Gastrocnemius medialis (tissue), 4 donors: ENCODE results near the gene PLA2G12B.

Experiments
- CTCF ChIP-seq, 5 experiments: fragments of 450-650 bp in 3 of 5; fragments of 200-600 bp in 2 of 5; sonication (generic) in 2 of 5; IDR thresholded peaks in 4 of 5; conservative IDR thresholded peaks in 1 of 5; 1 replicate in 4 of 5; 2 replicates in 1 of 5; pipeline ENCODE4 v1.5.1; 2016 to 2019; ENCODE audit warnings: antibody characterized with exemption in 5 of 5, mild to moderate bottlenecking in 3 of 5, moderate library complexity in 3 of 5
- POLR2A ChIP-seq, 2 donors: fragments of 450-650 bp; IDR thresholded peaks; one replicate each; pipeline ENCODE4 v1.6.1; 2017; ENCODE audit warnings: antibody characterized with exemption in 2 of 2, mild to moderate bottlenecking in 2 of 2, moderate library complexity in 2 of 2

- TF ChIP-seq CTCF (IDR thresholded peaks at IDR 0.05 in 4 of 5, conservative IDR thresholded peaks at IDR 0.05 in 1 of 5) (no peak), POLR2A (IDR thresholded peaks at IDR 0.05) (no peak)
Measured at GRCh38 chr10:72956001-72956400, 1.4 kb upstream of the PLA2G12B start.
